GM12878 (cell line): Measurements from ENCODE around the gene AEBP1. TPM values are rescaled to one million over a fixed set of nuclear protein-coding genes. Genes with fewer than 3 reads are reported as not detected.

Experiments used
- ATAC-seq: fragments of 200-7000 bp; cut with Tn5 transposase; 3 replicates; pipeline ENCODE4 v1.9.1; 2020; ENCODE audit warnings: mild to moderate bottlenecking, moderate library complexity
- BruUV-seq: library from RNA; stranded (reverse); fragments of 400-500 nt; replicated peaks from 2 replicates; lab custom pipeline; 2021; lab: Mats Ljungman, UMichigan
- CTCF ChIA-PET: fragments of 300-600 bp; sonication (Branson Sonifier 250); formaldehyde crosslinking; extraction: SDS; loops from one replicate; lab custom pipeline; 2021; ENCODE audit warnings: inconsistent platforms; lab: Yijun Ruan, JAX
- POLR2A ChIA-PET: fragments of 350-600 bp; formaldehyde crosslinking; extraction: SDS; loops from one replicate; lab custom pipeline; 2021; ENCODE audit warnings: inconsistent platforms; lab: Charles Lee
- RAD21 ChIA-PET: fragments of 300-600 bp; sonication (Branson Sonifier 250); formaldehyde crosslinking; loops from one replicate; lab custom pipeline; 2023; ENCODE audit warnings: antibody characterized with exemption; ENCODE audit not compliant: unreplicated experiment; lab: Charles Lee
- SMC1A ChIA-PET: fragments of 300-600 bp; sonication (Branson Sonifier 250); formaldehyde crosslinking; loops from one replicate; lab custom pipeline; 2023; ENCODE audit not compliant: unreplicated experiment, uncharacterized antibody; lab: Charles Lee
- DNase-seq: peaks from one replicate; pipeline ENCODE4 v3.0.0-alpha.2; 2011; ENCODE audit warnings: low read depth, low spot score
- FAIRE-seq: peaks from 3 replicates; lab custom pipeline; 2011; peaks lifted over from hg19 to GRCh38; lab: Jason Lieb, UNC
- H2AFZ ChIP-seq: 2 replicates; pipeline ENCODE4 v1.6.0; 2011; ENCODE audit warnings: low read depth, low read length, control low read depth; ENCODE audit not compliant: control insufficient read depth
- H3K27ac ChIP-seq: 2 replicates; pipeline ENCODE4 v1.5.1; 2011; ENCODE audit warnings: control low read depth; ENCODE audit not compliant: control insufficient read depth, insufficient read depth
- H3K27me3 ChIP-seq, 2 experiments: replicated peaks in 1 of 2; 2 replicates each; pipeline versions ENCODE4 v1.6.0 to v1.6.1; 2011; ENCODE audit warnings: low read length in 1 of 2; ENCODE audit not compliant: control insufficient read depth in 2 of 2, insufficient read depth in 2 of 2
- H3K36me3 ChIP-seq, 2 experiments: 2 replicates each; pipeline ENCODE4 v1.5.1; 2011; ENCODE audit warnings: low read length in 1 of 2; ENCODE audit not compliant: control insufficient read depth in 2 of 2, insufficient read depth in 2 of 2
- H3K4me1 ChIP-seq: 2 replicates; pipeline ENCODE4 v1.6.1; 2011; ENCODE audit warnings: mild to moderate bottlenecking, low read length, moderate library complexity, mixed read lengths; ENCODE audit not compliant: control insufficient read depth, insufficient read depth
- H3K4me2 ChIP-seq: 2 replicates; pipeline ENCODE4 v1.6.0; 2011; ENCODE audit warnings: control low read depth; ENCODE audit not compliant: control insufficient read depth, insufficient read depth
- H3K4me3 ChIP-seq: fragments of 200-600 bp; sonication (generic); 2 replicates; pipeline ENCODE4 v1.5.1; 2016
- H3K79me2 ChIP-seq: 2 replicates; pipeline ENCODE4 v1.6.0; 2011; ENCODE audit warnings: low read length; ENCODE audit not compliant: control insufficient read depth, insufficient read depth
- H3K9ac ChIP-seq: 2 replicates; pipeline ENCODE4 v1.8.0; 2011; ENCODE audit warnings: low read length, control low read depth, mixed read lengths; ENCODE audit not compliant: control insufficient read depth, insufficient read depth
- H3K9me3 ChIP-seq: replicated peaks from 3 replicates; pipeline ENCODE4 v1.5.1; 2011; ENCODE audit warnings: mild to moderate bottlenecking, low read length; ENCODE audit not compliant: control insufficient read depth, insufficient read depth
- H4K20me1 ChIP-seq: 2 replicates; pipeline ENCODE4 v1.6.0; 2011; ENCODE audit not compliant: control insufficient read depth, insufficient read depth
- BCL11A ChIP-seq: IDR thresholded peaks from 2 replicates; pipeline ENCODE4 v1.6.1; 2011; ENCODE audit warnings: low read depth, low read length
- CUX1 ChIP-seq: IDR thresholded peaks from 2 replicates; pipeline ENCODE4 v1.6.1; 2012; ENCODE audit warnings: improper control_type of control experiment, low read depth, low read length; ENCODE audit not compliant: insufficient replicate concordance
- MYC ChIP-seq: IDR thresholded peaks from 2 replicates; pipeline ENCODE4 v1.6.1; 2011; ENCODE audit warnings: mild to moderate bottlenecking, low read length, moderate library complexity, inconsistent platforms; ENCODE audit not compliant: insufficient read depth, insufficient replicate concordance, insufficient read length, severe bottlenecking
- NR2C2 ChIP-seq: IDR thresholded peaks from 2 replicates; pipeline ENCODE4 v1.6.1; 2011; ENCODE audit warnings: borderline replicate concordance, low read depth; ENCODE audit not compliant: control insufficient read depth, insufficient read length
- PKNOX1 ChIP-seq: fragments of 450-650 bp; IDR thresholded peaks from 2 replicates; pipeline ENCODE4 v1.6.1; 2016; ENCODE audit warnings: mild to moderate bottlenecking
- SIN3A ChIP-seq: IDR thresholded peaks from 2 replicates; pipeline ENCODE4 v1.6.1; 2012; ENCODE audit warnings: low read depth, low read length, improper control_type of control experiment
- SPI1 ChIP-seq: IDR thresholded peaks from 2 replicates; pipeline ENCODE4 v1.6.1; 2011; ENCODE audit warnings: low read depth, mild to moderate bottlenecking, low read length, moderate library complexity, borderline replicate concordance; ENCODE audit not compliant: insufficient read depth
- SREBF2 ChIP-seq: IDR thresholded peaks from 2 replicates; pipeline ENCODE4 v1.6.1; 2012; ENCODE audit warnings: mild to moderate bottlenecking, low read length
- ZBED1 ChIP-seq: IDR thresholded peaks from 2 replicates; pipeline ENCODE4 v1.6.1; 2016; ENCODE audit warnings: borderline replicate concordance
- ZNF384 ChIP-seq: IDR thresholded peaks from 2 replicates; pipeline ENCODE4 v1.6.1; 2012; ENCODE audit warnings: low read depth, mild to moderate bottlenecking, low read length, improper control_type of control experiment, borderline replicate concordance
- WGBS: methylation state at CpG from one replicate; pipeline ENCODE4 v1.1.6; 2016; ENCODE audit warnings: low lambda C conversion rate; ENCODE audit not compliant: insufficient replicate concordance, insufficient coverage; ENCODE audit errors: missing lambda C conversion rate; 5-methylcytosine and 5-hydroxymethylcytosine counted together
- in situ Hi-C: fragments of 300-500 bp; cut with MboI; formaldehyde crosslinking; loops from 9 replicates; pipeline ENCODE4 v1.14.3; 2018; ENCODE audit warnings: mixed read lengths
- intact Hi-C: fragments of 100-400 bp; cut with micrococcal nuclease; formaldehyde crosslinking; loops from one replicate; pipeline ENCODE4 v1.14.2; 2022; ENCODE audit not compliant: unreplicated experiment
- polyA plus RNA-seq, 11 experiments: library from polyadenylated mRNA; depleted of rRNA in 4 of 11; unstranded in 6 of 11; stranded (reverse) in 5 of 11; fragments of >200 nt; fragmentation: Nextera tagmentation in 4 of 11; fragmentation: Illumina TruSeq in 1 of 11; extraction: Ambion mirVana in 4 of 11; extraction: Trizol in 1 of 11; gene quantifications; 1 replicate in 1 of 11; 2 replicates in 10 of 11; pipeline versions ENCODE4 v1.2.1 to v1.2.3, GENCODE V29; 2011 to 2016; ENCODE audit warnings: inconsistent platforms in 2 of 11, missing spikeins in 2 of 11, low read depth in 1 of 11
- total RNA-seq, 4 experiments: library from RNA; depleted of rRNA in 3 of 4; stranded (reverse); fragments of >200 nt in 3 of 4; fragmentation: Illumina TruSeq in 1 of 4; extraction: Trizol in 1 of 4; gene quantifications; 2 replicates each; pipeline versions ENCODE4 v1.2.1 to v1.2.3, GENCODE V29; 2013 to 2021
- TF ChIP-seq, protein P1 (sequence below): IDR thresholded peaks from 2 replicates; pipeline ENCODE4 v1.6.1; 2011; ENCODE audit warnings: low read depth, low read length, improper control_type of control experiment, borderline replicate concordance
- TF ChIP-seq, protein P2 (sequence below): fragments of 450-650 bp; IDR thresholded peaks from 2 replicates; pipeline ENCODE4 v1.6.1; 2017; ENCODE audit warnings: low read depth, mild to moderate bottlenecking, moderate library complexity

The AEBP1 gene
- total and polyA plus RNA-seq, 10 of the 15 experiments (the other 5 are each of a cell fraction or from before 2014, with no cell fraction given), result 0.06 to 0.23 (median 0.11) TPM; not detected in 5

GRCh38 chr7:44162179-44162578, 58.0 kb downstream of the AEBP1 start:
- in situ Hi-C loops, result no loop called here
- Histone ChIP-seq H3K79me2 (no peaks in the 10 kb centered on the region), H3K9ac (no peak overlapping the region), H3K4me2 (no peak overlapping the region), H3K4me3 (no peak overlapping the region), H3K27me3 (no peaks in the 10 kb centered on the region; a peak in 1 of 4 replicates), H4K20me1 (no peaks in the 10 kb centered on the region), H2AFZ (no peak overlapping the region), H3K27ac (no peak overlapping the region), H3K9me3 (no peaks in the 10 kb centered on the region), H3K4me1 (no peaks in the 10 kb centered on the region), H3K36me3 (no peaks in the 10 kb centered on the region)
- ChIA-PET RAD21 (no interaction called here), SMC1A (no interaction called here), CTCF (no interaction called here), POLR2A (no interaction called here)
- intact Hi-C loops, result no loop called here
- WGBS, result 27% methylated on average over 4 of the region's 4 CpGs
- no TSS peak for BruUV-seq
- FAIRE-seq, result no peak
- no peak for DNase-seq
- no peak for ATAC-seq
- TF ChIP-seq SREBF2 (no peak), MYC (no peak), BCL11A (no peak), PKNOX1 (no peak), ZNF384 (no peak), CUX1 (no peak), NR2C2 (no peak), SIN3A (no peak), ZBED1 (no peak), SPI1 (no peak)
- TF ChIP-seq, protein P1, sequence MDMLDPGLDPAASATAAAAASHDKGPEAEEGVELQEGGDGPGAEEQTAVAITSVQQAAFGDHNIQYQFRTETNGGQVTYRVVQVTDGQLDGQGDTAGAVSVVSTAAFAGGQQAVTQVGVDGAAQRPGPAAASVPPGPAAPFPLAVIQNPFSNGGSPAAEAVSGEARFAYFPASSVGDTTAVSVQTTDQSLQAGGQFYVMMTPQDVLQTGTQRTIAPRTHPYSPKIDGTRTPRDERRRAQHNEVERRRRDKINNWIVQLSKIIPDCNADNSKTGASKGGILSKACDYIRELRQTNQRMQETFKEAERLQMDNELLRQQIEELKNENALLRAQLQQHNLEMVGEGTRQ, result no peak
- TF ChIP-seq, protein P2, sequence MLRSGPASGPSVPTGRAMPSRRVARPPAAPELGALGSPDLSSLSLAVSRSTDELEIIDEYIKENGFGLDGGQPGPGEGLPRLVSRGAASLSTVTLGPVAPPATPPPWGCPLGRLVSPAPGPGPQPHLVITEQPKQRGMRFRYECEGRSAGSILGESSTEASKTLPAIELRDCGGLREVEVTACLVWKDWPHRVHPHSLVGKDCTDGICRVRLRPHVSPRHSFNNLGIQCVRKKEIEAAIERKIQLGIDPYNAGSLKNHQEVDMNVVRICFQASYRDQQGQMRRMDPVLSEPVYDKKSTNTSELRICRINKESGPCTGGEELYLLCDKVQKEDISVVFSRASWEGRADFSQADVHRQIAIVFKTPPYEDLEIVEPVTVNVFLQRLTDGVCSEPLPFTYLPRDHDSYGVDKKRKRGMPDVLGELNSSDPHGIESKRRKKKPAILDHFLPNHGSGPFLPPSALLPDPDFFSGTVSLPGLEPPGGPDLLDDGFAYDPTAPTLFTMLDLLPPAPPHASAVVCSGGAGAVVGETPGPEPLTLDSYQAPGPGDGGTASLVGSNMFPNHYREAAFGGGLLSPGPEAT, result no peak
